Activated T-helper 17 cell treated with anti-CD3 and anti-CD28 coated beads, Interleukin-2, amount 50 U/mL, for 72 hours (primary cell): ENCODE results near the gene HDAC1. TPM values are rescaled to one million over a fixed set of nuclear protein-coding genes. Genes with fewer than 3 reads are reported as not detected.
A peak's percentile ranks its signal among the peaks of the same experiment; 100 is the strongest.
"Not testable (repeated sequence)": the region's sequence is repeated elsewhere in the genome, so short reads cannot be mapped to it uniquely, and the experiment has no call there.

ENCODE experiments used
- ATAC-seq: fragments of 150-1000 bp; cut with Tn5 transposase; replicated peaks from 2 replicates; pipeline ENCODE4 v1.10.0; 2021; ENCODE audit warnings: mild to moderate bottlenecking, moderate library complexity
- H3K27ac Mint-ChIP-seq: one replicate; pipeline ENCODE4 v1.8.0; 2022; ENCODE audit warnings: mixed read lengths
- H3K27me3 Mint-ChIP-seq: one replicate; pipeline ENCODE4 v1.8.0; 2022; ENCODE audit warnings: mixed read lengths
- H3K36me3 Mint-ChIP-seq: one replicate; pipeline ENCODE4 v1.8.0; 2022; ENCODE audit warnings: low read depth, mild to moderate bottlenecking, mixed read lengths
- H3K4me1 Mint-ChIP-seq: one replicate; pipeline ENCODE4 v1.8.0; 2022; ENCODE audit warnings: mixed read lengths
- H3K4me3 Mint-ChIP-seq: one replicate; pipeline ENCODE4 v1.8.0; 2022; ENCODE audit warnings: mild to moderate bottlenecking, mixed read lengths
- H3K9me3 Mint-ChIP-seq: one replicate; pipeline ENCODE4 v1.8.0; 2022; ENCODE audit warnings: mixed read lengths
- total RNA-seq, 2 donors: library from RNA; stranded (reverse); gene quantifications; one replicate each; pipeline ENCODE4 v1.2.3, GENCODE V29; 2022

Gene HDAC1
- total RNA-seq, 2 donors from 2014 or later: 171 to 199 TPM

DNA sequence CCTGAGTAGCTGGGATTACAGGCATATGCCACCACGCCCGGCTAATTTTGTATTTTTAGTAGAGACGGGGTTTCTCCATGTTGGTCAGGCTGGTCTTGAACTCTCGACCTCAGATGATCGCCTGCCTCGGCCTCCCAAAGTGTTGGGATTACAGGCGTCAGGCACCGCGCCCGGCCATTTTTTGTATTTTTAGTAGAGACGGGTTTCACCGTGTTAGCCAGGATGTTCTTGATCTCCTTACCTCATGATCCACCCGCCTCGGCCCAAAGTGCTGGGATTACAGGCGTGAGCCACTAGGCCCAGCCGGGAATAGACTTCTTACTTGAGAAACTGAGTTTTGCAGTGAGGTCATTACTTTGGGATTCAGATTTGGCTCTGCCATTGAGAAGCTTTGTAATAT is 6.3 kb downstream of the HDAC1 start:
- H3K4me3 Mint-ChIP-seq, H3K27ac Mint-ChIP-seq, ATAC-seq, H3K27me3 Mint-ChIP-seq, H3K9me3 Mint-ChIP-seq: not testable (repeated sequence)
- peaks cover 76% of the 10 kb centered on the region for H3K36me3 Mint-ChIP-seq
- H3K4me1 Mint-ChIP-seq: peaks cover 28% of the 10 kb centered on the region

DNA sequence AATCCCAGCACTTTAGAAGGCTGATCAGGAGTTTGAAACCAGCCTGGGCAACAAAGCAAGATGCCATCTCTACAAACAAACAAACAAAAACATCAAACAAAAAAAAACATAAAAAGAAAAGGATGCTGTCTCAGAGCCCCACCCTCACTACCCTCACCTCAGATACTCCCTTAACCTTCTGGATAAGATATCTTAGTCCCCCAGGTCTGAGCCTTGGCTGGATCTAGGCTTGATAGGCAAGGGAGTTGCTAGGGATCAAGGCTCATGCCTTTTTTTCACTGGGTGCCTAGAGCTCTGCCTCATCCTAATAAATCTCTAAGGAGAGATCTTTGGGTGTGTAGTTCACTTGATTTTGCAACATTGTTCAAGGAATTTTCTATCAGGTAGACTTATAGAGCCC is 7.4 kb downstream of the HDAC1 start:
- Mint-ChIP-seq H3K4me3 (no peak overlapping the region), H3K9me3 (no peaks in the 10 kb centered on the region), H3K36me3 (peaks cover 78% of the 10 kb centered on the region), H3K27me3 (no peaks in the 10 kb centered on the region), H3K27ac (no peak overlapping the region), H3K4me1 (peaks cover 28% of the 10 kb centered on the region)
- no peak for ATAC-seq

DNA sequence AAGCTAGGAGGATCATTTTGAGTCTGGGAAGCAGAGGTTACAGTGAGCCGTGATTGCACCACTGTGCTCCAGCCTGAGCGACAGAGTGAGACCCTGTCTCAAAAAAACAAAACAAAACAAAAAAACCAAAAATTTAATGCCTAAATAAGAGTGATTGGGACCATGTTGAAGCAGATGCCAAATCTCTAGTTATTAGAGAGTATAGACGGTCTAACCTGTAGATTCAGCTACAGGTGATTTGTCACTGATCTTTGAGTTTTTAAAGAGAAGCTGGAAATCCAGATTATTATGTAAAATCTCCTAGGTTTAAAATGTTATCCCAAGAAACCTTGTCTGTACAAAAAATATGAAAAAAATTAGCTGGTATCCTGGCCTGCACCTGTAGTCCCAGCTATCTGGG is 11.5 kb downstream of the HDAC1 start:
- Mint-ChIP-seq H3K36me3 (peaks cover 84% of the 10 kb centered on the region), H3K27ac (no peak overlapping the region), H3K9me3 (no peaks in the 10 kb centered on the region), H3K4me3 (no peak overlapping the region), H3K4me1 (peaks cover 20% of the 10 kb centered on the region), H3K27me3 (no peaks in the 10 kb centered on the region)
- ATAC-seq: no peak

DNA sequence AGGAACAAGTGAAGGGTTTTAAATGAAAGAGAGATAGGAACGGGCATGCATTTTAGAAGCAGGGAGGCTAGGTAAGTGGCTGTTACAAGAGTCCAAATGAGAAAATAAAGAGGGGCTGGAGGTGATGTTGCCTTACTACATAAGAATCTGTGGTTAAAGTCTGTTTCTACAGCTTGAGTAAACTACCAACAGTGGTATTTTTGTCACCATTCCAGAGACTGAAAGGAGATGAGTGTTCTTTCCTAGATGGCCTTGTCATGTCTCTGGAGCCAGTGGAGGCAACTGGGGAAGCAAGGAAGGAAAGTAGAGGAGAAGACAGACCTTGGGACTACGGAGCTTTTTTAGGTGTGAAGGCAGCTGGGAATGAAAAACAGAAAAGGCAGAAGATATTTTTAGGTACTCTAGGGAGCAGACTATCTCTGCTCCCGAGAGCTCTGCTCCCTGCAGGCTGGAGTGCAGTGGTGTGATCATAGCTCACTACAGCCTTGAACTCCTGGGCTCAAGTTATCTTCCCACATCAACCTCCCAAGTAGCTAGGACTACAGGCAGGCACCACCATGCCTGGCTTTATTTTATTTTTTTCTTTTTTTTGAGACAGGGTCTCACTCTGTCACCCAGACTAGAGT is 12.2 kb downstream of the HDAC1 start:
- Mint-ChIP-seq H3K9me3 (no peaks in the 10 kb centered on the region), H3K4me3 (no peak overlapping the region), H3K36me3 (peaks cover 89% of the 10 kb centered on the region), H3K27me3 (no peaks in the 10 kb centered on the region), H3K4me1 (peaks cover 20% of the 10 kb centered on the region), H3K27ac (no peak overlapping the region)
- ATAC-seq: no peak

DNA sequence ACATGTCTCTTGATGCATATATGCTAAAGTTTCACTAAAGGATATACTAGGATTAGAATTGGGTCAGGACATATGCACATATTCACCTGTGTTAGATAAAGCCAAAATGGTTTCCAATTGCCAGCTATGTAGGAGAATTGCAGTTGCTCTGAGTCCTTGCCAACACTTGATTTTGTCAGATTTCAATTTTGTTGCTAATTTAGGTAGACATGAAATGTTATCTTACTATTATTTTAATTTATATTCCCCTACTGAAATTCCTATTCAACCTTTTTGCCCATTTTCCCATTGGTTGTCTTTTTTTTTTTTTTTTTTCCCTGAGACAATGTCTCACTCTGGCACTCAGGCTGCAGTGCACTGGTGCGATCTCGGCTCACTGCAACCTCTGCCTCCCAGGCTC is 13.4 kb downstream of the HDAC1 start:
- no peak for ATAC-seq
- no peaks in the 10 kb centered on the region for H3K27me3 Mint-ChIP-seq
- H3K4me1 Mint-ChIP-seq: peaks cover 28% of the 10 kb centered on the region
- H3K4me3 Mint-ChIP-seq: no peak overlapping the region
- H3K36me3 Mint-ChIP-seq: peaks cover 91% of the 10 kb centered on the region
- H3K9me3 Mint-ChIP-seq: no peaks in the 10 kb centered on the region
- H3K27ac Mint-ChIP-seq: no peak overlapping the region

DNA sequence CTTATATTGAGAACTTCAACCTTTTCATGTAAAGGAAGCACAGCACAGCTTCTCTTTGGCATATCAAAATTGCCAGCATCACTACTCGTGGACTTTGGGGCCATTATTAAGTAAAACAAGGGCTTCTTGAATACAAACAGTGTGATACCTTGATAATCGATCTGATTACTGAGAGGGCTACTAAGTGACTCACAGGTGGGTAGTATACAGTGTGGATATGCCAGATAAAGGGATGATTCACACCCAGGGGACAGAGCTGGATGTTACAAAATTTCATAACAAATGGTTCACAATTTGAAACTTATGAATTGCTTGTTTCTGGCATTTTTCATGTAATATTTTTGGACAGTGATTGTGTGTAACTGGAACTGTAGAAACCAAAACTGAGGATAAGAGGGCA is 15.4 kb downstream of the HDAC1 start:
- Mint-ChIP-seq H3K27me3 (no peaks in the 10 kb centered on the region), H3K4me1 (peaks cover 35% of the 10 kb centered on the region), H3K36me3 (peaks cover 79% of the 10 kb centered on the region), H3K9me3 (no peaks in the 10 kb centered on the region), H3K27ac (peak overlapping the region; percentile 26), H3K4me3 (peak overlapping the region; percentile 44)
- ATAC-seq: peak; percentile 84

DNA sequence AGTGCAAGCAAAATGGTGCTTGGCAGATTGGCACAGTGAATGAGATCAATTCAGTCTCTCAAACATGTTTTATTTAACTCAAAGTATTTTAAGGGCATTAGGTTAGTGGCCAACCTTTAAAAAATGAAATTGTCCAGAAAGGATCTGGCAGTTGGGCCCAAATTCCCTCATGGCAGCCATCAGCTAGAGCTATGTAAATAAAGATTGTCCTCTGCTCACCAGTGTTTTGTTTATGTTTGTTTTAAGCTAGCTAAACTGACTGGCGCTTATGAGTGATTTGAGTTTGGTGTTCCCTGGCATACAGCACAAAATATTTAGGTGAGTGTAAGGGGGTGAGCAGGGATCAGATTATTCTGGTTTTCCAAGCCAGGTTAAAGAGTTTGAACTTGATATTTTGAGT is 18.1 kb downstream of the HDAC1 start:
- ATAC-seq: no peak
- Mint-ChIP-seq H3K27me3 (no peaks in the 10 kb centered on the region), H3K4me3 (no peak overlapping the region), H3K36me3 (peaks cover 66% of the 10 kb centered on the region), H3K9me3 (no peaks in the 10 kb centered on the region), H3K27ac (peak overlapping the region; percentile 74), H3K4me1 (peaks cover 33% of the 10 kb centered on the region)

DNA sequence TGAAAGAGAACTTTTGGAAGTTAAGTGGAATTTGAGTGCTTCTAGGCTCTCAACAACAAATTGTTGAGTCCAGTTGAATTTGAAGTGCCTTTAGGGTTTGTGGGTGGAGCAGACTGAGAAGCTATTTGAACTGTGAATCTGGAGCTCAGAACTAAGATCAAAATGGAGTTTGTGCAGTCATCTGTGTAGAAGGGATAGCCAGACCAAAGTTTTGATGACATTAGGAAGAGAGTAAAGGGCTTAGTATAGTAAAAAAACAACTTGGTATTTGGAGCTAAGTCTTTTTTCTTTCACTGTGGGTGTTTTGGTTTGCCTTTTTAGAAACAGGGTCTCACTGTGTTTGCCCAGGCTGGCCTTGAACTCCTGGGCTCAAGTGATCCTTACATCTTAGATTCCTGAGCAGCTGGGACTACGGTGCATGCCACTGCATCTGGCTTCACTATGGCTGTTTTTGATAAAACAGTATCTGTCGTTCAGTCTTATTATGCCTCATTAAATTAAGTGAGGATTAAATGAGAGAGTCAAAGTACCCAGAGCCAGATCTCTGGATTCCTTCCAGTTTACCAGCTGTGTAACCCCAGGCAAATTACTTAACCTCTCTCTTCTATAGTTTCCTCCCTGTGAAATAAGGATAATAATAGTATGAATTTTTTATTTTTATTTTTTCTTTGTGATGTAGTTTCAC is 20.0 kb downstream of the HDAC1 start:
- Mint-ChIP-seq H3K4me1 (peaks cover 38% of the 10 kb centered on the region), H3K27me3 (no peaks in the 10 kb centered on the region), H3K36me3 (peaks cover 61% of the 10 kb centered on the region), H3K4me3 (no peak overlapping the region), H3K27ac (peak overlapping the region; percentile 74), H3K9me3 (no peaks in the 10 kb centered on the region)
- peak; percentile 32 for ATAC-seq

DNA sequence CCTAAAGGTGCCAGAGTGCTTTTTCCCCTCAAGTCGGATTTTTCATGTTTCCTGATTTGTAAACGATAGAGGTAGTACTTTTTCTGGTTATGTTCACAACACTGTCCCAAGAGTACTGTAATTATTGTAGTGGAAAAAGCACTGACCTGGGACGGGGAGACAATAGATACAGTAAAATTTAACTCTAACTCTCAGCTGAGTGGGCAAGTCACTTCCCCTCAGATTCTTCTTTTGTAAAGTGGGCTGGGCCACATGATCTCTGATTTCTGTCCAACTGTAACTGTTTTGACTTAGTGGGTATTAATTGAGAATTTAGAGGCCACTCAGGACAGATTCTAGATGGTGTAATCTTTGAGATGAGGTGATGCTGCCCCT is 25.0 kb downstream of the HDAC1 start:
- H3K27ac Mint-ChIP-seq: peak overlapping the region; percentile 56
- H3K36me3 Mint-ChIP-seq: peaks cover 64% of the 10 kb centered on the region
- H3K4me1 Mint-ChIP-seq: peaks cover 20% of the 10 kb centered on the region
- no peak for ATAC-seq
- no peaks in the 10 kb centered on the region for H3K9me3 Mint-ChIP-seq
- no peak overlapping the region for H3K4me3 Mint-ChIP-seq
- H3K27me3 Mint-ChIP-seq: no peaks in the 10 kb centered on the region

DNA sequence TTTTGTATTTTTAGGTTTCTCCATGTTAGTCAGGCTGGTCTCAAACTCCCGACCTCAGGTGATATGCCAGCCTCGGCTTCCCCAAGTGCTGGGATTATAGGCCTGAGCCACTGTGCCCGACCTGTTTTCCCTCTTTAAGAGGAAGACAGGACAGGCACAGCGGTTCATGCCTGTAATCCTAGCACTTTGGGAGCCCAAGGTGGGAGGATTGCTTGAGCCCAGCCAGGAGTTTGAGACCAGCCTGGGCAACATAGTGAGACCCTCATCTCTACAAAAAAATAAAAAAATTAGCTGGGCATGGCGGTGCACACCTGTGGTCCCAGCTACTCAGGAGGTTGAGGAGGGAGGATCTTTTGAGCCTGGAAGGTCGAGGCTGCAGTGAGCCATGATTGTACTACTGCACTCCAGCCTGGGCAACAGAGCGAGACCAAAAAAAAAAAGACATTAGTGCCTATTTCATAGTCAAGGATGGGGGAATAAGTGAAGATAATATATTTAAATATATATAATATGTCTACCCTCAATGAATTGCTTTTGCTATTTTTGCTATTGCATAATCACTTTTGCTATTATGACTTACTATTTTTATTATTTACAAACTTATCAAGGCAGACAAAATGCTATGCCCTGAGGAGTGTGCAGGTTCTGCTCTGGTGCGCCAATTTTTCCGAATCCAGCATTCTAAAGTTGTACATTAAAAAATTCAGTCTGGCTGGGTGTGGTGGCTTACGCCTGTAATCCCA is 26.4 kb downstream of the HDAC1 start:
- Mint-ChIP-seq H3K4me3 (no peak overlapping the region), H3K36me3 (peaks cover 72% of the 10 kb centered on the region), H3K27ac (no peak overlapping the region), H3K4me1 (peaks cover 23% of the 10 kb centered on the region), H3K27me3 (no peaks in the 10 kb centered on the region), H3K9me3 (no peaks in the 10 kb centered on the region)
- no peak for ATAC-seq

DNA sequence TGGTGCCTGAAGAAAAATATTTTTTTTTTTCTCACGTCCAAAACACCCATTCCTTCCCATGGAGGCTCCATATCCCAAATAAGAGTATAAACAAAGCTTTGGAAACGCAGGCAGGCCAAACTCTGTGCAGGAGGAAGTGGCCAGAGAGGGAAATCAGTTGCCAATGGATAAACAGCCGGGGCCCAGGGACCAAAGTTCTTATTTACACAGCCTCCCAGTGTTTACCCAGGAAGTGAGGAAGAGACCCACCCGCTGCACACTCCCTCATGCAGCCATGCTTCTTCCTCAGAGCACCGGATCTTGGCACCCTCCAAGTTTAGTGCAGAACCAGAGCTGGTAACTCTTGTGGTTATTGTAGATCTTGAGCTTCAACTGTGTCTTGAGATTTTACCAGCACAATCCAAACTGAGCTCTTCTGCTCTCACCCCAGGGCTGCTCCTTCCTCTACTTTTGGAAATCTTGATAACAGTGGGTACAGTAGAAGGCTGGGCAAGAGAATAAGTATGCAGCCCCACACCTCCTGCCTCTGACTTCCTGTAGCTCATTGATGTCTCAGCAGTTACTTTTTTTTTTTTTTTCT is 29.9 kb downstream of the HDAC1 start:
- Mint-ChIP-seq H3K9me3 (no peaks in the 10 kb centered on the region), H3K4me1 (peaks cover 15% of the 10 kb centered on the region), H3K27me3 (no peaks in the 10 kb centered on the region), H3K27ac (peak overlapping the region; percentile 63), H3K36me3 (peaks cover 77% of the 10 kb centered on the region), H3K4me3 (peak overlapping the region; percentile 51)
- peak; percentile 58 for ATAC-seq

DNA sequence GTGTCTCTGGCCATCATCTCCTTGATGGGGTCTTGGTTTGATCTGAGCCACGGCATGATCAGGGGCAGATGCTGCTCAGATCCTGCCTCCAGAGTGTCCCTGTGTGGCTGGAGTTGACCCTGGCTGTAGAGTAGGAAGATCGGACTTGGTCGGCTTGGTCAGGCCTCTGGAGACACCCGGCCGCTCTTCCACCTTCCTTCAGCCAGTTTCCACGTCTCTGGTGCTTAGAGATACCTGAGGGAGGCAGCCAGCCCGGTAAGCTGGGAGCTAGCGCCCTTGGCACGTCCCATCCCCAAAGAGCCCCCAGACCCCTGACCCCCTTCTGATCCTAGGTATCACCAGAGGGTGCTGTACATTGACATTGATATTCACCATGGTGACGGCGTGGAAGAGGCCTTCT is 35.3 kb downstream of the HDAC1 start:
- no peak overlapping the region for H3K4me3 Mint-ChIP-seq
- ATAC-seq: no peak
- H3K9me3 Mint-ChIP-seq: no peaks in the 10 kb centered on the region
- H3K27me3 Mint-ChIP-seq: no peaks in the 10 kb centered on the region
- peaks cover 90% of the 10 kb centered on the region for H3K36me3 Mint-ChIP-seq
- H3K4me1 Mint-ChIP-seq: peaks cover under 1% of the 10 kb centered on the region
- no peak overlapping the region for H3K27ac Mint-ChIP-seq

DNA sequence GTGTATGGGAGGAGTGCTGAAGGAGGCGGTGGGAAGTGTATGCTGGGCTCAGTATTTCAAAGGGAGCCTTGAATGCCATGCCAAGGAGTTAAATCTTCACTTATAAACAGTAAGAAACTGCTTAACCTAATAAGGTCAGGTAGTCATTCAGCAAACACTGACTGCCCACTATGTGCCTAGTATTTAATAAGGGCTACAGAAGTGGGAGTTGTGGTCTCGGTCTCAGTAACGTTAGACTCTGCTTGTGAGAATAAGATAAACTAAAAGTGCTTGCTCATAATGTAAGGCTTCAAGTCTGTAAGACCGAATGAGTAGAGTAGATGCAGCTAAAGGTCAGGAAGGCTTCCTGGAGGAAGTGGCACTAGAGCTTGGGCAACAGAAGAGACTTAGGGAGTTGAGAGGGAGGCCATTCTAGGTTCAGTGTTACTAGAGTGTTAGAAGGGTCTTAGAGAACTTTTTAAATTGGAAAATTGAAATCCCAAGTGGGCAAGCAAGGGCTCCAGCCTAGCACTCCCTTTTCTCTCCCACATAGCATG is 38.1 kb downstream of the HDAC1 start:
- no peaks in the 10 kb centered on the region for H3K27me3 Mint-ChIP-seq
- peak overlapping the region; percentile 5 for H3K27ac Mint-ChIP-seq
- no peak overlapping the region for H3K4me3 Mint-ChIP-seq
- H3K36me3 Mint-ChIP-seq: peaks cover 84% of the 10 kb centered on the region
- peak; percentile 66 for ATAC-seq
- peaks cover 7% of the 10 kb centered on the region for H3K4me1 Mint-ChIP-seq
- no peaks in the 10 kb centered on the region for H3K9me3 Mint-ChIP-seq

DNA sequence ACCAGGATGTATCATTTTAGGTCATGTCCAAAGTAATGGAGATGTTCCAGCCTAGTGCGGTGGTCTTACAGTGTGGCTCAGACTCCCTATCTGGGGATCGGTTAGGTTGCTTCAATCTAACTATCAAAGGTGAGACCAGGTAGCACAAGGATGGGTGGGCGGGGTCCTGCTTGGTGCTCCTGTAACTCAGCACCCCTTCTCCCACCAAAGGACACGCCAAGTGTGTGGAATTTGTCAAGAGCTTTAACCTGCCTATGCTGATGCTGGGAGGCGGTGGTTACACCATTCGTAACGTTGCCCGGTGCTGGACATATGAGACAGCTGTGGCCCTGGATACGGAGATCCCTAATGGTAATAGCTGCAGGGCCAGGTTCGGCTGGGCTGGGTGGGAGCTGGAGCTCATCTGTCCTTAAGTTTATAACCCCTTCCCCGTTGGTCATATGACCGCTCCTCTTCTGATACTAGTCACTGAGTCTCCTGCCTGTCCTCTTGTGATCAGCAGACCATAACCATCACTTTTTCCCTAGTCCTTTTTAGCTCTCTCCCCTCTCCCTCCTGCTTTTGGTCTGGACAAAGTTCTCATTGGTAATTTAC is 38.8 kb downstream of the HDAC1 start:
- no peak overlapping the region for H3K4me3 Mint-ChIP-seq
- no peaks in the 10 kb centered on the region for H3K9me3 Mint-ChIP-seq
- peak overlapping the region; percentile 5 for H3K27ac Mint-ChIP-seq
- H3K4me1 Mint-ChIP-seq: peaks cover 7% of the 10 kb centered on the region
- no peak for ATAC-seq
- no peaks in the 10 kb centered on the region for H3K27me3 Mint-ChIP-seq
- H3K36me3 Mint-ChIP-seq: peaks cover 78% of the 10 kb centered on the region
